B cell (primary cell): ENCODE measurements around the gene CABP2. TPM values are rescaled to one million over a fixed set of nuclear protein-coding genes. Genes with fewer than 3 reads are reported as not detected.

Source experiments
- ATAC-seq: fragments of 200-7000 bp; cut with Tn5 transposase; one replicate; pipeline ENCODE4 v1.10.0; 2021; ENCODE audit warnings: low read depth, mild to moderate bottlenecking, moderate number of reproducible peaks, moderate library complexity
- CTCF ChIA-PET: fragments of 350-600 bp; sonication (Branson Sonifier 250); formaldehyde crosslinking; loops from one replicate; lab custom pipeline; 2021; ENCODE audit warnings: antibody characterized with exemption, inconsistent platforms; lab: Charles Lee
- POLR2A ChIA-PET: fragments of 350-600 bp; sonication (Branson Sonifier 250); formaldehyde crosslinking; loops from one replicate; lab custom pipeline; 2021; ENCODE audit warnings: antibody characterized with exemption; lab: Charles Lee
- DNase-seq: peaks from one replicate; pipeline ENCODE4 v3.0.0; 2013
- H2AFZ ChIP-seq: 2 replicates; pipeline ENCODE4 v1.6.1; 2012; ENCODE audit warnings: mild to moderate bottlenecking, low read depth, low read length; ENCODE audit not compliant: insufficient read depth, poor library complexity, severe bottlenecking
- H3K27ac ChIP-seq, 2 donors: 1 replicate in 1 of 2; 2 replicates in 1 of 2; pipeline ENCODE4 v1.5.1; 2012 to 2013; ENCODE audit warnings: low read length in 2 of 2, mild to moderate bottlenecking in 2 of 2, moderate library complexity in 1 of 2
- H3K27me3 ChIP-seq, 4 experiments: fragments of 200-600 bp in 1 of 4; sonication (generic) in 1 of 4; replicated peaks in 1 of 4; 1 replicate in 2 of 4; 2 replicates in 2 of 4; pipeline versions ENCODE4 v1.6.1 to v1.7.0; 2013 to 2016; ENCODE audit warnings: low read length in 3 of 4, mild to moderate bottlenecking in 2 of 4, mixed read lengths in 1 of 4, moderate library complexity in 1 of 4; ENCODE audit not compliant: insufficient read depth in 4 of 4, control insufficient read depth in 3 of 4; ENCODE audit errors: control extremely low read depth in 1 of 4
- H3K36me3 ChIP-seq, 2 experiments: replicated peaks in 1 of 2; 1 replicate in 1 of 2; 2 replicates in 1 of 2; pipeline versions ENCODE4 v1.6.1 to v1.7.1; 2013; ENCODE audit warnings: low read length in 1 of 2; ENCODE audit not compliant: insufficient read depth in 2 of 2, control insufficient read depth in 1 of 2; ENCODE audit errors: control extremely low read depth in 1 of 2, extremely low read depth in 1 of 2
- H3K4me1 ChIP-seq, 2 donors: fragments of 200-600 bp in 1 of 2; sonication (generic) in 1 of 2; 1 replicate in 1 of 2; 2 replicates in 1 of 2; pipeline versions ENCODE4 v1.5.1 to v1.6.1; 2013 to 2017; ENCODE audit warnings: low read length in 2 of 2; ENCODE audit not compliant: control insufficient read depth in 2 of 2, insufficient read depth in 2 of 2
- H3K4me2 ChIP-seq: replicated peaks from 2 replicates; pipeline ENCODE3; 2012; ENCODE audit warnings: mild to moderate bottlenecking, low read depth, low read length; ENCODE audit not compliant: poor library complexity, severe bottlenecking
- H3K4me3 ChIP-seq, 5 experiments: fragments of 200-600 bp in 1 of 5; sonication (generic) in 1 of 5; 1 replicate in 3 of 5; 2 replicates in 2 of 5; pipeline versions ENCODE4 v1.5.1 to v1.7.0; 2011 to 2016; ENCODE audit warnings: low read length in 4 of 5, mild to moderate bottlenecking in 4 of 5, low read depth in 2 of 5, control low read depth in 1 of 5, moderate library complexity in 1 of 5; ENCODE audit not compliant: insufficient read depth in 1 of 5; ENCODE audit errors: control extremely low read depth in 1 of 5, extremely low read depth in 1 of 5
- H3K79me2 ChIP-seq: fragments of 200-600 bp; sonication (generic); one replicate; pipeline ENCODE4 v1.6.0; 2016; ENCODE audit warnings: low read length; ENCODE audit not compliant: control insufficient read depth, insufficient read depth
- H3K9ac ChIP-seq: fragments of 200-600 bp; sonication (generic); 2 replicates; pipeline ENCODE4 v1.6.1; 2017; ENCODE audit warnings: mild to moderate bottlenecking, low read length, moderate library complexity
- H3K9me3 ChIP-seq, 3 donors: one replicate each; pipeline versions ENCODE4 v1.6.1 to v1.7.1; 2013; ENCODE audit warnings: low read length in 2 of 3; ENCODE audit not compliant: control insufficient read depth in 2 of 3, insufficient read depth in 1 of 3; ENCODE audit errors: control extremely low read depth in 1 of 3
- H4K20me1 ChIP-seq: 2 replicates; pipeline ENCODE4 v1.6.0; 2012; ENCODE audit warnings: mild to moderate bottlenecking, low read length; ENCODE audit not compliant: insufficient read depth, control insufficient read depth, poor library complexity, severe bottlenecking
- H3K27ac Mint-ChIP-seq: one replicate; pipeline ENCODE4 v1.8.0; 2021; ENCODE audit warnings: mixed read lengths
- H3K27me3 Mint-ChIP-seq: one replicate; pipeline ENCODE4 v1.8.0; 2021; ENCODE audit warnings: mixed read lengths
- H3K4me1 Mint-ChIP-seq: one replicate; pipeline ENCODE4 v1.8.0; 2021; ENCODE audit warnings: mixed read lengths
- H3K4me3 Mint-ChIP-seq: one replicate; pipeline ENCODE4 v1.8.0; 2021; ENCODE audit warnings: mixed read lengths
- H3K9me3 Mint-ChIP-seq: one replicate; pipeline ENCODE4 v1.8.0; 2022; ENCODE audit warnings: mixed read lengths; ENCODE audit not compliant: insufficient read depth
- CTCF ChIP-seq: fragments of 200-600 bp; IDR thresholded peaks from one replicate; pipeline ENCODE4 v1.8.0; 2022; ENCODE audit warnings: antibody characterized with exemption, mild to moderate bottlenecking
- EZH2 ChIP-seq: IDR thresholded peaks from 2 replicates; pipeline ENCODE4 v1.6.1; 2012; ENCODE audit warnings: borderline replicate concordance, low read depth, mild to moderate bottlenecking, moderate library complexity, low read length; ENCODE audit not compliant: insufficient read depth, poor library complexity, severe bottlenecking
- WGBS: methylation state at CpG from one replicate; pipeline ENCODE4 v1.1.5; 2013; ENCODE audit warnings: missing lambda C conversion rate; ENCODE audit not compliant: insufficient coverage; 5-methylcytosine and 5-hydroxymethylcytosine counted together
- intact Hi-C: fragments of 100-400 bp; cut with micrococcal nuclease; formaldehyde crosslinking; loops from one replicate; pipeline ENCODE4 v1.10.0; 2022
- polyA plus RNA-seq: library from polyadenylated mRNA; depleted of rRNA; stranded (reverse); fragments of >200 nt; gene quantifications from 2 replicates; pipeline ENCODE4 v1.2.3, GENCODE V29; 2012
- total RNA-seq, 2 donors: library from RNA; stranded (reverse); fragments of 120-200 nt in 1 of 2; gene quantifications; 1 replicate in 1 of 2; 2 replicates in 1 of 2; pipeline versions ENCODE4 v1.2.3 to v1.2.4, GENCODE V29; 2013 to 2022

Gene CABP2
- total and polyA plus RNA-seq, 2 donors (not counting 1 experiment from before 2014, with no cell fraction given) = not detected

- Histone ChIP-seq H2AFZ (no peak overlapping the region), H3K4me3 (no peak overlapping the region), H3K27ac (no peak overlapping the region), H3K79me2 (no peaks in the 10 kb centered on the region), H3K27me3 (peaks cover 0 to 4% (median 0%) of the 10 kb centered on the region in 4 experiments), H3K9me3 (no peaks in the 10 kb centered on the region), H3K4me2 (no peak overlapping the region), H3K36me3 (no peaks in the 10 kb centered on the region), H3K9ac (no peak overlapping the region), H3K4me1 (no peaks in the 10 kb centered on the region), H4K20me1 (no peaks in the 10 kb centered on the region)
- no peak for DNase-seq
- WGBS = 100% methylated on average over 1 of the region's 3 CpGs
- Mint-ChIP-seq H3K9me3 (no peaks in the 10 kb centered on the region), H3K27me3 (peaks cover 3% of the 10 kb centered on the region), H3K27ac (no peak overlapping the region), H3K4me1 (no peaks in the 10 kb centered on the region), H3K4me3 (no peak overlapping the region)
- no peak for ATAC-seq
- POLR2A ChIA-PET = no interaction called here
- no peak for TF ChIP-seq EZH2
- no peak for TF ChIP-seq CTCF
- CTCF ChIA-PET = no interaction called here
- intact Hi-C loops = no loop called here
Measured at GRCh38 chr11:67542169-67542568, 18.9 kb upstream of the CABP2 start.

- Histone ChIP-seq H3K27me3 (no peaks in the 10 kb centered on the region), H3K9ac (no peak overlapping the region), H3K9me3 (no peaks in the 10 kb centered on the region), H4K20me1 (no peaks in the 10 kb centered on the region), H3K4me2 (no peak overlapping the region), H3K79me2 (no peaks in the 10 kb centered on the region), H3K4me1 (no peaks in the 10 kb centered on the region), H3K4me3 (no peak overlapping the region), H2AFZ (no peak overlapping the region), H3K36me3 (no peaks in the 10 kb centered on the region), H3K27ac (no peak overlapping the region)
- ATAC-seq (no peak), DNase-seq (no peak)
- no peaks in the 10 kb centered on the region for H3K4me1 Mint-ChIP-seq
- no peak overlapping the region for H3K4me3 Mint-ChIP-seq
- no peak for TF ChIP-seq CTCF
- H3K9me3 Mint-ChIP-seq = no peaks in the 10 kb centered on the region
- H3K27me3 Mint-ChIP-seq = peaks cover 3% of the 10 kb centered on the region
- intact Hi-C loops = no loop called here
- CTCF ChIA-PET = no interaction called here
- no peak overlapping the region for H3K27ac Mint-ChIP-seq
- POLR2A ChIA-PET = no interaction called here
- 95% methylated on average over 6 of the region's 6 CpGs for WGBS
Measured at GRCh38 chr11:67541198-67541597, 18.0 kb upstream of the CABP2 start.
